SK-N-SH (cell line): Measurements from ENCODE around the gene WHRN. TPM values are rescaled to one million over a fixed set of nuclear protein-coding genes. Genes with fewer than 3 reads are reported as not detected.

Source experiments
- CTCF ChIA-PET: fragments of 300-600, 350-600 bp; formaldehyde crosslinking; extraction: SDS; loops from one replicate; lab custom pipeline; 2021; lab: Yijun Ruan, JAX
- POLR2A ChIA-PET: fragments of 350-600 bp; sonication (Branson Sonifier 250); formaldehyde crosslinking; extraction: SDS; loops from one replicate; lab custom pipeline; 2020; ENCODE audit warnings: antibody characterized with exemption, inconsistent platforms; lab: Yijun Ruan, JAX
- DNase-seq: peaks from one replicate; pipeline ENCODE4 v3.0.0; 2012
- H2AFZ ChIP-seq: fragments of 200-600 bp; sonication (generic); 2 replicates; pipeline ENCODE4 v1.8.1; 2016; ENCODE audit warnings: antibody characterized with exemption, mild to moderate bottlenecking, low read depth
- H3F3A ChIP-seq: fragments of 200-600 bp; sonication (generic); replicated peaks from 2 replicates; pipeline ENCODE3; 2016; ENCODE audit warnings: antibody characterized with exemption, mild to moderate bottlenecking; ENCODE audit not compliant: insufficient read depth
- H3K27ac ChIP-seq, 2 experiments: fragments of 200-500 bp in 1 of 2; fragments of 200-600 bp in 1 of 2; sonication (Bioruptor generic) in 1 of 2; sonication (generic), shearing (Covaris generic) in 1 of 2; 2 replicates each; pipeline versions ENCODE4 v1.5.1 to v1.6.1; 2014 to 2016; ENCODE audit warnings: low read depth in 2 of 2, inconsistent platforms in 1 of 2, low read length in 1 of 2, mild to moderate bottlenecking in 1 of 2, mixed read lengths in 1 of 2
- H3K27me3 ChIP-seq: fragments of 200-600 bp; sonication (generic), shearing (Covaris generic); 2 replicates; pipeline ENCODE4 v1.6.1; 2016; ENCODE audit warnings: mixed run types; ENCODE audit not compliant: insufficient read depth
- H3K36me3 ChIP-seq, 2 experiments: fragments of 200-500 bp in 1 of 2; fragments of 200-600 bp in 1 of 2; sonication (Bioruptor generic) in 1 of 2; sonication (generic) in 1 of 2; replicated peaks in 1 of 2; 2 replicates each; pipeline versions ENCODE3 to v1.5.1; 2014 to 2016; ENCODE audit warnings: low read length in 1 of 2, mild to moderate bottlenecking in 1 of 2; ENCODE audit not compliant: insufficient read depth in 2 of 2, control insufficient read depth in 1 of 2
- H3K4me1 ChIP-seq, 2 experiments: fragments of 200-500 bp in 1 of 2; fragments of 200-600 bp in 1 of 2; sonication (Bioruptor generic) in 1 of 2; sonication (generic), shearing (Covaris generic) in 1 of 2; 2 replicates each; pipeline versions ENCODE4 v1.5.1 to v1.6.1; 2014 to 2016; ENCODE audit warnings: low read depth in 1 of 2, low read length in 1 of 2, mixed run types in 1 of 2; ENCODE audit not compliant: insufficient read depth in 2 of 2, control insufficient read depth in 1 of 2
- H3K4me2 ChIP-seq: fragments of 200-600 bp; sonication (generic), shearing (Covaris generic); 2 replicates; pipeline ENCODE4 v1.6.1; 2017; ENCODE audit warnings: mixed run types
- H3K4me3 ChIP-seq, 2 experiments: fragments of 200-500 bp in 1 of 2; fragments of 200-600 bp in 1 of 2; sonication (Bioruptor generic) in 1 of 2; sonication (generic), shearing (Covaris generic) in 1 of 2; 2 replicates each; pipeline versions ENCODE4 v1.5.1 to v1.8.1; 2014 to 2016; ENCODE audit warnings: low read depth in 2 of 2, inconsistent platforms in 1 of 2, low read length in 1 of 2, mild to moderate bottlenecking in 1 of 2, mixed read lengths in 1 of 2, moderate library complexity in 1 of 2
- H3K79me2 ChIP-seq: fragments of 200-600 bp; sonication (generic); 2 replicates; pipeline ENCODE4 v1.8.1; 2017; ENCODE audit warnings: mild to moderate bottlenecking; ENCODE audit not compliant: insufficient read depth
- H3K9ac ChIP-seq: fragments of 200-600 bp; sonication (generic); 2 replicates; pipeline ENCODE4 v1.6.1; 2017; ENCODE audit warnings: mixed run types
- H3K9me2 ChIP-seq: fragments of 200-600 bp; sonication (generic); 2 replicates; pipeline ENCODE4 v1.6.1; 2017; ENCODE audit warnings: mixed run types
- H3K9me3 ChIP-seq: fragments of 200-600 bp; sonication (generic); 2 replicates; pipeline ENCODE4 v1.6.1; 2017; ENCODE audit warnings: mixed run types, mild to moderate bottlenecking, moderate library complexity
- H4K20me1 ChIP-seq: fragments of 200-600 bp; sonication (generic); 2 replicates; pipeline ENCODE4 v1.6.1; 2017; ENCODE audit warnings: mild to moderate bottlenecking, mixed run types; ENCODE audit not compliant: insufficient read depth
- ELF1 ChIP-seq: IDR thresholded peaks from 2 replicates; pipeline ENCODE4 v1.4.0; 2012
- FOSL2 ChIP-seq: IDR thresholded peaks from 2 replicates; pipeline ENCODE4 v1.4.0; 2012; ENCODE audit warnings: low read depth, mild to moderate bottlenecking, moderate library complexity, borderline replicate concordance
- FOXJ3 ChIP-seq: sonication (generic); formaldehyde crosslinking; IDR thresholded peaks from 2 replicates; pipeline ENCODE4 v1.5.1; 2020; ENCODE audit warnings: mild to moderate bottlenecking, missing genetic modification reagents
- FOXM1 ChIP-seq: IDR thresholded peaks from 2 replicates; pipeline ENCODE4 v1.4.0; 2012; ENCODE audit warnings: low read depth, mild to moderate bottlenecking
- GABPA ChIP-seq: IDR thresholded peaks from 2 replicates; pipeline ENCODE4 v1.4.0; 2012; ENCODE audit warnings: low read depth, mild to moderate bottlenecking
- JUND ChIP-seq: IDR thresholded peaks from 2 replicates; pipeline ENCODE4 v1.4.0; 2012
- MEF2A ChIP-seq: IDR thresholded peaks from 2 replicates; pipeline ENCODE4 v1.4.0; 2012; ENCODE audit warnings: low read depth, borderline replicate concordance
- MXI1 ChIP-seq: IDR thresholded peaks from 2 replicates; pipeline ENCODE4 v1.6.1; 2012; ENCODE audit warnings: mild to moderate bottlenecking, low read depth, low read length, improper control_type of control experiment
- POLR2AphosphoS5 ChIP-seq: IDR thresholded peaks from 2 replicates; pipeline ENCODE4 v1.6.1; 2012; ENCODE audit warnings: low read depth, low read length
- RAD21 ChIP-seq: IDR thresholded peaks from 2 replicates; pipeline ENCODE4 v1.6.1; 2012; ENCODE audit warnings: mild to moderate bottlenecking, low read length
- YY1 ChIP-seq: IDR thresholded peaks from 2 replicates; pipeline ENCODE4 v1.4.0; 2012; ENCODE audit warnings: low read depth, mild to moderate bottlenecking
- WGBS: methylation state at CpG from one replicate; pipeline ENCODE4 v1.1.6; 2017; ENCODE audit warnings: low lambda C conversion rate; 5-methylcytosine and 5-hydroxymethylcytosine counted together
- polyA plus RNA-seq, 3 experiments: library from polyadenylated mRNA; depleted of rRNA; stranded (reverse); fragments of >200 nt; gene quantifications; 2 replicates each; pipeline ENCODE4 v1.2.3, GENCODE V29; 2012
- TF ChIP-seq, protein P1 (sequence below): fragments of 150-350 bp; IDR thresholded peaks from 2 replicates; pipeline ENCODE4 v1.6.1; 2016; ENCODE audit warnings: mild to moderate bottlenecking, low read depth, low read length
- TF ChIP-seq, protein P2 (sequence below): fragments of 150-350 bp; IDR thresholded peaks from 2 replicates; pipeline ENCODE4 v1.6.1; 2017; ENCODE audit warnings: antibody characterized with exemption, low read length, low read depth, borderline replicate concordance

The WHRN gene
- polyA plus RNA-seq, 1 of the 3 experiments (the other 2 are of a cell fraction), result 4.6 TPM

DNA sequence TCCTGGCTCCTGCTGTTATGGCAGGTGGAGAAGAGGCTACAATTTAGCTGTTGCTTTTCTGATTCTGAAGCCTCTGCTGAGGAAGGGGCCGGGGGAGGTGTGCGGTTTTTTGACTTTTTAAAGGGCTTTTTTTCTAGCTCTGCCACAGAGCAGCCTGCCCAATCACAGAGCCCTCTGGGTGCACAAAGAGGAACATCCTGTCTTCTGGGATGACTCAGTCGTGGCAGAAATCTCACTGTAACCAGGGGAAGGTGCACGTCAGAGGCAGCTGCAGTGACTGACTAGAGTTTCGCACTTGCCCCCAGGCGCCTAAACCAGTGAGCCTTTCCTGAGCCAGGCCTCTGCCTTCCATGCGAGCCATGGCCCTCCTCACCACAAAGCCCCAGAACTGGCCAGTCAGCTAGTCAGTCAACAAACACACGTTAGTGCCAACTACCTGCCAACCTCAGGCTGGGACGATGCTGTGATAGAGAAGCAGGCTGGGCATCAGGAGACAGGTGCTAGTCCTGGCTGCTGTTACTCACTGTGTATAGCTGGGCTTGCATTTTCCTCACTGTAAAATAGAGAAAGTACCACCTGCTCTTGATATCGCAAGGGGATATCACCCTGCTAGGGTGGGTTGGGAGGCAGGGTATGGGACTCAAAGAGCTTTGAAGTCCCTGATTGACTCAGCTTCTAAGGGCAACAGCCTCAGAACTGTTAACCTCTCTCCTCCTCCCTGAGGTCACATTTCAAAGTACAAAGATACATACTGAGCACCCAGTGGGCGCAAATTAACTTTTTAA, 119.7 kb downstream of the WHRN start:
- WGBS, result 66% methylated on average over 7 of the region's 11 CpGs
- H3F3A ChIP-seq, result no peaks in the 10 kb centered on the region
- H3K27me3 ChIP-seq, result no peaks in the 10 kb centered on the region
- H3K79me2 ChIP-seq, result no peaks in the 10 kb centered on the region
- H3K9ac ChIP-seq, result peak overlapping the region; percentile 40; the same call in 1 of the 2 replicates
- POLR2A ChIA-PET, result no interaction called here
- DNase-seq, result no peak
- CTCF ChIA-PET, result interaction anchor here (0.9 to 1.8 kb wide), 6 partner anchors 9 to 278 kb away, joined by 3 to 6 read pairs (median 3); no protein-coding TSS in a partner anchor
- H4K20me1 ChIP-seq, result no peaks in the 10 kb centered on the region
- TF ChIP-seq FOSL2 (peak; percentile 57), FOXJ3 (CRISPR knock-in tag) (no peak)
- H3K36me3 ChIP-seq, result no peaks in the 10 kb centered on the region
- no peaks in the 10 kb centered on the region for H3K9me3 ChIP-seq
- H3K4me1 ChIP-seq, result peaks cover 11 to 14% of the 10 kb centered on the region in 2 experiments; a peak in 3 of 4 replicates
- H3K27ac ChIP-seq, result peak overlapping the region in 1 of 2 experiments; percentile 47; a peak in 2 of 4 replicates
- H3K4me3 ChIP-seq, result no peak overlapping the region
- H3K4me2 ChIP-seq, result no peak overlapping the region
- H2AFZ ChIP-seq, result peak overlapping the region; percentile 78
- no peaks in the 10 kb centered on the region for H3K9me2 ChIP-seq

DNA sequence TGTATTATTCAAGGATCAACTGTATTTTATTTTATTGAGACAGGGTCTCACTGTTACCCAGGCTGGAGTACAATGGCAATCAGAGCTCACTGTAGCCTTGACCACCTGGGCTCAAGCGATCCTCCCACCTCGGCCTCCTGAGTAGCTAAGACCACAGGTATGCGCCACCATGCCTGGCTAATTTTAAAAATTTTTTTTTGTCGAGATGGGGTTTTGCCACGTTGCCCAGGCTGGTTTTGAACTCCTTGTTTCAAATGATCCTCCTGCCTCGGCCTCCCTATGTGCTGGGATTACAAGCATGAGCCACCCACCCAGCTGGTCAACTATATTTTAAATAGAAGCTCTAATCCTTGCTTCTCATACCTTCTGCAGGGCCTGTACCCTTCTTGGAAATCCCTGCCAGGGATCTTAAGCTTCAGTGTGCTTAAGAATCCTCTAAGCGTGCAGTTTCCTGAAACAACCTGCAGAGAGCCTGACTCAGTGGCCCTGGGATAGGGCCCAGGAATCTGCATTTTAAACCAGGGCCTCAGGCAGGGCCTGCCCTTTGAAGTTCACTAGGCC, 120.4 kb downstream of the WHRN start:
- WGBS, result 86% methylated on average over 7 of the region's 7 CpGs
- POLR2A ChIA-PET, result no interaction called here
- CTCF ChIA-PET, result interaction anchor here (0.9 to 1.8 kb wide), 5 partner anchors 10 to 277 kb away, joined by 3 to 4 read pairs (median 3); no protein-coding TSS in a partner anchor
- Histone ChIP-seq H3K4me3 (no peak overlapping the region), H3K4me1 (peaks cover 10 to 11% of the 10 kb centered on the region in 2 experiments; a peak in 3 of 4 replicates), H3K9me2 (no peaks in the 10 kb centered on the region), H2AFZ (peak overlapping the region; percentile 78), H3K9me3 (no peaks in the 10 kb centered on the region), H3K36me3 (no peaks in the 10 kb centered on the region), H3K9ac (peak overlapping the region; percentile 40; the same call in 1 of the 2 replicates), H3F3A (no peaks in the 10 kb centered on the region), H4K20me1 (no peaks in the 10 kb centered on the region), H3K27me3 (no peaks in the 10 kb centered on the region), H3K79me2 (no peaks in the 10 kb centered on the region), H3K27ac (peak overlapping the region in 1 of 2 experiments; percentile 47; a peak in 2 of 4 replicates), H3K4me2 (no peak overlapping the region)
- TF ChIP-seq RAD21, result no peak
- TF ChIP-seq MEF2A, result no peak
- TF ChIP-seq, protein P1, sequence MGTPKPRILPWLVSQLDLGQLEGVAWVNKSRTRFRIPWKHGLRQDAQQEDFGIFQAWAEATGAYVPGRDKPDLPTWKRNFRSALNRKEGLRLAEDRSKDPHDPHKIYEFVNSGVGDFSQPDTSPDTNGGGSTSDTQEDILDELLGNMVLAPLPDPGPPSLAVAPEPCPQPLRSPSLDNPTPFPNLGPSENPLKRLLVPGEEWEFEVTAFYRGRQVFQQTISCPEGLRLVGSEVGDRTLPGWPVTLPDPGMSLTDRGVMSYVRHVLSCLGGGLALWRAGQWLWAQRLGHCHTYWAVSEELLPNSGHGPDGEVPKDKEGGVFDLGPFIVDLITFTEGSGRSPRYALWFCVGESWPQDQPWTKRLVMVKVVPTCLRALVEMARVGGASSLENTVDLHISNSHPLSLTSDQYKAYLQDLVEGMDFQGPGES, result no peak
- no peak for TF ChIP-seq POLR2AphosphoS5
- TF ChIP-seq JUND, result no peak
- TF ChIP-seq, protein P2, sequence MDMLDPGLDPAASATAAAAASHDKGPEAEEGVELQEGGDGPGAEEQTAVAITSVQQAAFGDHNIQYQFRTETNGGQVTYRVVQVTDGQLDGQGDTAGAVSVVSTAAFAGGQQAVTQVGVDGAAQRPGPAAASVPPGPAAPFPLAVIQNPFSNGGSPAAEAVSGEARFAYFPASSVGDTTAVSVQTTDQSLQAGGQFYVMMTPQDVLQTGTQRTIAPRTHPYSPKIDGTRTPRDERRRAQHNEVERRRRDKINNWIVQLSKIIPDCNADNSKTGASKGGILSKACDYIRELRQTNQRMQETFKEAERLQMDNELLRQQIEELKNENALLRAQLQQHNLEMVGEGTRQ, result no peak
- TF ChIP-seq ELF1, result no peak
- no peak for TF ChIP-seq FOXM1
- TF ChIP-seq GABPA, result no peak
- no peak for TF ChIP-seq YY1
- TF ChIP-seq MXI1, result no peak
- no peak for DNase-seq
